GM18951 (cell line): ENCODE results near the gene SUCNR1.
"Not testable (repeated sequence)": the region's sequence is repeated elsewhere in the genome, so short reads cannot be mapped to it uniquely, and the experiment has no call there.

ENCODE experiments used
- POLR2A ChIP-seq: IDR thresholded peaks from 4 replicates; pipeline ENCODE4 v1.6.1; 2011; ENCODE audit warnings: mild to moderate bottlenecking; ENCODE audit not compliant: insufficient read length, insufficient read depth; ENCODE audit errors: extremely low read depth
- in situ Hi-C: fragments of 300-500 bp; cut with MboI; formaldehyde crosslinking; loops from one replicate; pipeline ENCODE4 v1.12.0; 2022; ENCODE audit warnings: low sequenced_read_pairs, mixed read lengths, inconsistent platforms; ENCODE audit not compliant: unreplicated experiment

SUCNR1 gene

GRCh38 chr3:151873398-151873797 lies at the start of gene SUCNR1:
SUCNR1 (plus strand) TSS chr3:151873643; CDS start chr3:151879893, 6,250 bp downstream.
- in situ Hi-C loops = no loop called here
- TF ChIP-seq POLR2A = no peak

GRCh38 chr3:151827816-151828215 lies 45.6 kb upstream of the SUCNR1 start:
- no peak for TF ChIP-seq POLR2A
- in situ Hi-C loops = loop anchor here (25.0 kb wide), 2 partner anchors 391 to 541 kb away; partner anchors contain the start of gene P2RY14

- in situ Hi-C loops = loop anchor here (25.0 kb wide), 2 partner anchors 399 to 549 kb away; partner anchors contain the start of gene P2RY14
- no peak for TF ChIP-seq POLR2A
These were observed 37.5 kb upstream of the SUCNR1 start for GRCh38 chr3:151835751-151836525.

GRCh38 chr3:151837057-151837456 lies 36.4 kb upstream of the SUCNR1 start:
- no peak for TF ChIP-seq POLR2A
- in situ Hi-C loops = loop anchor here (25.0 kb wide), 2 partner anchors 400 to 550 kb away; partner anchors contain the start of gene P2RY14

- TF ChIP-seq POLR2A = no peak
These were observed 34.7 kb upstream of the SUCNR1 start for GRCh38 chr3:151838574-151839312.

GRCh38 chr3:151839313-151839631 lies 34.2 kb upstream of the SUCNR1 start:
- no peak for TF ChIP-seq POLR2A
- in situ Hi-C loops = loop anchor here (25.0 kb wide), 2 partner anchors 402 to 552 kb away; partner anchors contain the start of gene P2RY14

More at GRCh38 chr3:151838574-151839312, 34.7 kb upstream of the SUCNR1 start:
- in situ Hi-C loops = loop anchor here (25.0 kb wide), 2 partner anchors 401 to 551 kb away; partner anchors contain the start of gene P2RY14

GRCh38 chr3:151841801-151842200 lies 31.6 kb upstream of the SUCNR1 start:
- TF ChIP-seq POLR2A = no peak
- in situ Hi-C loops = loop anchor here (25.0 kb wide), 2 partner anchors 404 to 554 kb away; partner anchors contain the start of gene P2RY14

- in situ Hi-C loops = loop anchor here (25.0 kb wide), 2 partner anchors 406 to 556 kb away; partner anchors contain the start of gene P2RY14
- TF ChIP-seq POLR2A = no peak
These were observed 30.2 kb upstream of the SUCNR1 start for GRCh38 chr3:151843275-151843674.

GRCh38 chr3:151845306-151845905 lies 28.0 kb upstream of the SUCNR1 start:
- in situ Hi-C loops = loop anchor here (25.0 kb wide), 2 partner anchors 408 to 558 kb away; partner anchors contain the start of gene P2RY14

GRCh38 chr3:151850065-151850464 lies 23.4 kb upstream of the SUCNR1 start:
- in situ Hi-C loops = not testable (repeated sequence)

More at GRCh38 chr3:151845306-151845905, 28.0 kb upstream of the SUCNR1 start:
- TF ChIP-seq POLR2A = no peak

GRCh38 chr3:151852074-151852811 lies 21.2 kb upstream of the SUCNR1 start:
- TF ChIP-seq POLR2A = no peak
- in situ Hi-C loops = no loop called here

GRCh38 chr3:151856118-151856517 lies 17.3 kb upstream of the SUCNR1 start:
- TF ChIP-seq POLR2A = no peak
- in situ Hi-C loops = no loop called here
